HG03565 (cell line): Measurements from ENCODE around the gene WNK2.
"Not testable (repeated sequence)": the region's sequence is repeated elsewhere in the genome, so short reads cannot be mapped to it uniquely, and the experiment has no call there.

ENCODE experiments used
- ATAC-seq: cut with Tn5 transposase; IDR thresholded peaks from one replicate; pipeline ENCODE4 v1.9.1; 2021; ENCODE audit warnings: mild to moderate bottlenecking, moderate library complexity; ENCODE audit not compliant: unreplicated experiment

The WNK2 gene

DNA sequence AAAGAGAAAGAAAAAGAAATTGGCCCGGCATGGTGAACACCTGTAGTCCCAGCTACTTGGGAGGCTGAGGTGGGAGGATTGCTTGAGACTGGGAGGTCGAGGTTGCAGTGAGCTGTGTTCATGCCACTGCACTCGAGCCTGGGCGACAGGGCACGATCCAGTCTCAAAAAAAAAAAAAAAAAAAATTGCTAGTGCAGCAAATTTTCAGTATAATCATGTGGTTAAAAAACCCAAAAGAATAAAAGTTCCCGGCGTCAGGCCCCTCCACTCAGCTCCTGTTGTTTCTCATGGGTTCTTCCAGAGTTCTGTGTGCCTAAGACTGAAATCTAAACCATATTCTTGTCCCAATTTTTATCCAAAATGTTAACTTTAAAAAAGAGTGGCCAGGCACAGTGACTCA is 49.1 kb downstream of the WNK2 start:
- no peak for ATAC-seq

- no peak for ATAC-seq
Observed at GRCh38 chr9:93234600-93234999, 50.7 kb downstream of the WNK2 start.

- no peak for ATAC-seq
Observed at GRCh38 chr9:93235300-93235960, 51.5 kb downstream of the WNK2 start.

GRCh38 chr9:93236541-93237206 is 52.7 kb downstream of the WNK2 start:
- ATAC-seq: no peak

- ATAC-seq: no peak
Observed at GRCh38 chr9:93237540-93237939, 53.6 kb downstream of the WNK2 start.

GRCh38 chr9:93238953-93239925 is 55.3 kb downstream of the WNK2 start:
- ATAC-seq: no peak

- ATAC-seq: no peak
Observed at GRCh38 chr9:93240891-93241334, 57.0 kb downstream of the WNK2 start.

- no peak for ATAC-seq
Observed at GRCh38 chr9:93243112-93243511, 59.2 kb downstream of the WNK2 start.

DNA sequence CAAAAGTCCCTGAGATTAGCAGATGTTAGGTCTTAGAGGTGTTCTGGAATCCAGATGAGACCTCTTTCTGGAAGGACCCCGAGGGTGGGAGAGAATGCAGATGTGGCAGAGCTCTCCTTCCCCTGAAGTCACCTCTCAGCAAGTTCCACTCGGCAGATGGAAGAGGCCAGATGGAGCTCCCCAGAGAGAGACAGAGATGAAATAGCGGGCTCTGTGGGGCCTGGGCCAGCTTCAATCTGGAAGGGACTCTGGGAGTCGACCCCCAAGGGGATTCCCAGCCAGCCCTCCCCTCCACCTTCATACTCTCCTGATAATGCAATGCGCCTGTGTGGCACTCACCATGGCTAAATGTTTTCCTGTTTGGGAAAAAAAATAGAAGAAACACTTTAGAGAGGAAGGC is 60.2 kb downstream of the WNK2 start:
- no peak for ATAC-seq

- ATAC-seq: no peak
Observed at GRCh38 chr9:93244510-93245436, 60.8 kb downstream of the WNK2 start.

- no peak for ATAC-seq
Observed at GRCh38 chr9:93245437-93245970, 61.6 kb downstream of the WNK2 start.

DNA sequence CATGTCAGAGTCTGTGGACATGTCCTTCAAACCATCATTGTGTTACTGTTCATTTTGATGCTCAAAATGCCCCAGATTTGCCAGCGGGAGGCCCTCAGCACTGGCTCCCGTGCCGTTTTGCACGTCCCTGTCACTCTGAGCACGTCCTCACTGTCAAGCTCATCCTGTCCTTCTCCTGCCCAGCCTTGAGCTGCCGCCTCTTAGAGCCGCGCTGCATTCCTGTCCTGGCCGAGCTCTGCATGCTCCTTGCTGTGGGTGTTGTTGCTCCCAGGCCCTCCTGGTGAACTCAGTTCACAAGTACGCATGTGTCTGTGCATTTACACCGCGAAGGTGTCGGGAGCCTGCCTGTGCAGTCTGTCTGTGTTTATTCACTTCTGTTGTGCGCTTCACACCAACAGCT is 62.2 kb downstream of the WNK2 start:
- ATAC-seq: no peak

DNA sequence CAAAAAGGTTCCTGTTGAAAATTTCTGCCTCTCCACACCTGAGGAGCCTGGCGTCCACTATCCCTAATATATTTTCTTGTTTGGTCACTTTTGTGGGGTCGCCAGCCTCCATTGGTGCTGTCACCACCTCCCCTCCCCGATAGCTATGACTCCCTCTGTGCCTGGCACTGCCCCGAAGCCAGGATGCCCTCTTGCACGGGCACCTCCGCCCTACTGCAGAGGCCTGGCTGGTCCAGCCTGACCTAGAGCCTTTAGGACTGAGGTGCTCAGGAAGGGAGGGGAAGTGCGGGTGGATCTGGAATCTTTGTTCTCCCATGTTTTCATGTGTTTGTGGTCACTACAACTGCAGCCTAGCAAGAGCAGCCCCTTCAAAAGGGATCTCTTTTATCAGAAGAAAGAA is 62.6 kb downstream of the WNK2 start:
- ATAC-seq: no peak

DNA sequence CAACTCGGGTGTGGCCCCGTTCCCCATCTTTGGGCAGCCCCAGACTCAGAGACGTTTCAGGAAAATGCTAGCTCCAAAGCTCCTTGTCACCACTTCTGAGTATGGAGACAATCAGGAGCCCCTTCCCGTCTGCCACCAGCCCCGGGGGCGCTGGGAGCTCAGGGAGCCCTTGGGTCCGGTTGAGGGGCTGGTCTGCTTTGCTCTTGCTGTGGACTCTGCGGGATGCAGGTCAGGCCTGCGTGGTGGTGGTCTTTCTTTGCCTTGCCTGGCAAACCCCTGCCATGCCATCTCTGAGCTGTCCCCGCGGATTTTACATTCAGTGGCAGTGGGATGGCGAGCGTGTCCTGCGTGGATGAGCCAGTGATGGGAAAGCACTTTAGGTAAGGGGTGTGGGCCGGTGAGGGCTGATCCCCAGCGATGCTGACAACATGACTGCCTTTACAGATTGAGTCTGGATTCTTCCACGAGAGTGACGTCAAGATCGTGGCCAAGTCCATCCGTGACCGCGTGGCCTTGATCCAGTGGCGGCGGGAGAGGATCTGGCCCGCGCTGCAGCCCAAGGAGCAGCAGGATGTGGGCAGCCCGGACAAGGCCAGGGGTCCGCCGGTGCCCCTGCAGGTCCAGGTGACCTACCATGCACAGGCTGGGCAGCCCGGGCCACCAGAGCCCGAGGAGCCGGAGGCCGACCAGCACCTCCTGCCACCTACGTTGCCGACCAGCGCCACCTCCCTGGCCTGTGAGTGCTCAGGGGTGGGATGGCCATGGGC is 63.3 kb downstream of the WNK2 start:
- no peak for ATAC-seq

- ATAC-seq: no peak
Observed at GRCh38 chr9:93247892-93248291, 64.0 kb downstream of the WNK2 start.

- no peak for ATAC-seq
Observed at GRCh38 chr9:93248386-93249040, 64.6 kb downstream of the WNK2 start.

DNA sequence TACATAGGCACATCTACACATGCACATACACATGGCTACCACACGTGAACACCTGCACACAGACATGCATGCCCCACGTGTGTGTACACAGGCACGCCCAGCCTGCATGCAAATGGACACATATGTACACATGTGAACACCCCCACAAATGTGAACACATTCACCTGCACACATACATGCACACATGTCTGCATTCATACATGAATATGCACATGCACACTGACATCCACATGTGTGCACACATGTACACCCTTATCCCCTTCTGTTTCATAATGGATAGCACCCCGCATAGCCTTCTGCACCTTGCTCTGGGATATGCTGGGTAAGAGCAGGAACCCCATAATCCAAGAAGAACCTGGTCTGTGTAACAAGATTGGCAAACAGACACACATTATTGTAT is 66.2 kb downstream of the WNK2 start:
- no peak for ATAC-seq

DNA sequence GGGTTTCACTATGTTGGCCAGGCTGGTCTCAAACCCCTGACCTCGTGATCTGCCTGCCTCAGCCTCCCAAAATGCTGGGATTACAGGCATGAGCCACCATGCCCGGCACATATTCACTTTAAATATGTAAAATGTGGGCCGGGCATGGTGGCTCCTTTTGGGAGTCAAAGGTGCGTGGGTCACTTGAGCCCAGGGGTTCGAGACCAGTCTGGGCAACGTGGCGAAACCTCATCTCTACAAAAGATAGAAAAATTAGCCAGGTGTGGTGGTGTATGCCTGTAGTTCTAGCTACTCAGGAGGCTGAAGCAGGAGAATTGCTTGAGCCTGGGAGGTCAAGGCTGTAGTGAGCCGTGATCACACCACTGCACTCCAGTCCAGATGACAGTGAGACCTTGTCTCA is 67.4 kb downstream of the WNK2 start:
- ATAC-seq: not testable (repeated sequence)
